ENCODE data around the gene SENP1. TPM values are rescaled to one million over a fixed set of nuclear protein-coding genes. Genes with fewer than 3 reads are reported as not detected.
"Not testable (repeated sequence)": the region's sequence is repeated elsewhere in the genome, so short reads cannot be mapped to it uniquely, and the experiment has no call there.

Gene SENP1
- total RNA-seq, 1 donor: 43.8 TPM

DNA sequence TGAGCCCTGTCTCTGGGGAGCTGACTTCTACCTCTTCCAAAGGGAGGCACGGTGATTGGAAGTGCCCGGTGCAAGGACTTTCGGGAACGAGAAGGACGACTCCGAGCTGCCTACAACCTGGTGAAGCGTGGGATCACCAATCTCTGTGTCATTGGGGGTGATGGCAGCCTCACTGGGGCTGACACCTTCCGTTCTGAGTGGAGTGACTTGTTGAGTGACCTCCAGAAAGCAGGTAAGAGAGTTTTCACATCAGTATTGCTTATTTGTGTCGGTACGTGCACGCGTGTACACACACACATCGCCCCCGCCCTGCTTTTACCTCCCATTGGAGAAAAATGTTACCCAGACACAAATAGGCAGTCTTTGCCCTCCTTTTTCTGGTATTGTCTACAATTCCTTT lies 26.9 kb upstream of the SENP1 start:
- DNase-seq (ENCODE audit: low read depth): no peak
- no peak overlapping the region for H3K4me3 ChIP-seq (ENCODE audit: low read depth, low read length)
- TF ChIP-seq, protein P1, sequence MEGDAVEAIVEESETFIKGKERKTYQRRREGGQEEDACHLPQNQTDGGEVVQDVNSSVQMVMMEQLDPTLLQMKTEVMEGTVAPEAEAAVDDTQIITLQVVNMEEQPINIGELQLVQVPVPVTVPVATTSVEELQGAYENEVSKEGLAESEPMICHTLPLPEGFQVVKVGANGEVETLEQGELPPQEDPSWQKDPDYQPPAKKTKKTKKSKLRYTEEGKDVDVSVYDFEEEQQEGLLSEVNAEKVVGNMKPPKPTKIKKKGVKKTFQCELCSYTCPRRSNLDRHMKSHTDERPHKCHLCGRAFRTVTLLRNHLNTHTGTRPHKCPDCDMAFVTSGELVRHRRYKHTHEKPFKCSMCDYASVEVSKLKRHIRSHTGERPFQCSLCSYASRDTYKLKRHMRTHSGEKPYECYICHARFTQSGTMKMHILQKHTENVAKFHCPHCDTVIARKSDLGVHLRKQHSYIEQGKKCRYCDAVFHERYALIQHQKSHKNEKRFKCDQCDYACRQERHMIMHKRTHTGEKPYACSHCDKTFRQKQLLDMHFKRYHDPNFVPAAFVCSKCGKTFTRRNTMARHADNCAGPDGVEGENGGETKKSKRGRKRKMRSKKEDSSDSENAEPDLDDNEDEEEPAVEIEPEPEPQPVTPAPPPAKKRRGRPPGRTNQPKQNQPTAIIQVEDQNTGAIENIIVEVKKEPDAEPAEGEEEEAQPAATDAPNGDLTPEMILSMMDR (IDR thresholded peaks at IDR 0.05; ENCODE audit: insufficient read depth, low read length): no peak

DNA sequence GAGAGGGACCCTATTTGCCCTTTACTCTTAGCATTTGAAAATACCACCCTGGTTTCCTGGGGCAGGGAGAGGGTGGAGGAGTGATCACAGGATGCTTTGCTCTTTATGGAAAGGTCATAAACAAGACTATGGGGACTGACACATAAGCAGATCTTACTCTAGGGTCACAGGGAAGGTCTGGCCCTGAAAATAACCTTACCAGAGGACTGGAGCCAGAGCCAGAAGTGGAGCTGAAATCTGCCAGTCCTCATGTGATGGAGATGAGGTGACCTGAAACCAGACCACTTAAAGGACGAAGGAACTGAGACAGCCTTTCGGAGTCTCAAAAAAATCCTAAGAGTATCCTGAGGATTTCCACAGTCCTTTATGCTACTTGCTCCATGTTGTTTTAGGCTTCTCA lies 25.6 kb upstream of the SENP1 start:
- no peak for DNase-seq (ENCODE audit: low read depth)
- no peak overlapping the region for H3K4me3 ChIP-seq (ENCODE audit: low read depth, low read length)
- TF ChIP-seq, protein P1 (IDR thresholded peaks at IDR 0.05; ENCODE audit: insufficient read depth, low read length): no peak

DNA sequence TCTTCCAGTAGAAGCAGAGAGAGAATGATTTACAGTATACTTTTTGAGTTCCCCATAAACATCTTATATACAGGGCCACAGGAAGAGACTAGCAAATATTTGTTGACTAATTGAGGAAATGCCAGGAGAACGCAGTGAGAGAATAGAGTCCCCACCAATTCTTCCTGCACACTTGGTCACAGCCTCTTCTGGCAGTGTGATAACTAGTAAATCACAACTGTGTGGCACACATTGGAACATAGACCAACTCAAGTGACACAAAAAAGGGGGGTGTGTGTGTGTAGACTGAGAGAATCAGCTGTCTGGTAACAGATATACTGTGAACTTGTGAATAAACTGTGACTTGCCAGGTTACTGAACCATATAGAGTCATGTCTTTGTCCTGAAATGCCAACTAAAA lies 23.5 kb upstream of the SENP1 start:
- H3K4me3 ChIP-seq (ENCODE audit: low read depth, low read length): no peak overlapping the region
- TF ChIP-seq, protein P1 (IDR thresholded peaks at IDR 0.05; ENCODE audit: insufficient read depth, low read length): no peak
- DNase-seq (ENCODE audit: low read depth): no peak

DNA sequence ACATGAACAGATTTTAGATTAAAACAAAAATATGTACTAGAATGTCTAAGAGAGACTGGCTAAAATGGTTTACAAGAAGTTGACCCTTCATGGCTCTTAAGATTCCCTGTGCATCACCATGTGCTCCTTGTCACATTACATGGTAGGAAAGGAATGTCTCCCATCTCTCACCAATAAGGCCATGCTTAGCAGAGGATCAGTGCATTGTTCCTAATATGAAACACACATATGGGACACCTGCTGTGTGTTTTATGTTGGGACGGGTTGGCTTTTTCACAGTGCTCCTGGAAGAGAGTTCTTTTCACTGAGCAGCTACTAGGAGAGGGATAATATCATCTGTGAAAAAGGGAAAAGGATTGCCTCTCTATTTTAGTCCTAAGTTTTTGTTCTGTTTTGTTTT lies 22.9 kb upstream of the SENP1 start:
- DNase-seq (ENCODE audit: low read depth): no peak
- H3K4me3 ChIP-seq (ENCODE audit: low read depth, low read length): no peak overlapping the region
- TF ChIP-seq, protein P1 (IDR thresholded peaks at IDR 0.05; ENCODE audit: insufficient read depth, low read length): no peak

DNA sequence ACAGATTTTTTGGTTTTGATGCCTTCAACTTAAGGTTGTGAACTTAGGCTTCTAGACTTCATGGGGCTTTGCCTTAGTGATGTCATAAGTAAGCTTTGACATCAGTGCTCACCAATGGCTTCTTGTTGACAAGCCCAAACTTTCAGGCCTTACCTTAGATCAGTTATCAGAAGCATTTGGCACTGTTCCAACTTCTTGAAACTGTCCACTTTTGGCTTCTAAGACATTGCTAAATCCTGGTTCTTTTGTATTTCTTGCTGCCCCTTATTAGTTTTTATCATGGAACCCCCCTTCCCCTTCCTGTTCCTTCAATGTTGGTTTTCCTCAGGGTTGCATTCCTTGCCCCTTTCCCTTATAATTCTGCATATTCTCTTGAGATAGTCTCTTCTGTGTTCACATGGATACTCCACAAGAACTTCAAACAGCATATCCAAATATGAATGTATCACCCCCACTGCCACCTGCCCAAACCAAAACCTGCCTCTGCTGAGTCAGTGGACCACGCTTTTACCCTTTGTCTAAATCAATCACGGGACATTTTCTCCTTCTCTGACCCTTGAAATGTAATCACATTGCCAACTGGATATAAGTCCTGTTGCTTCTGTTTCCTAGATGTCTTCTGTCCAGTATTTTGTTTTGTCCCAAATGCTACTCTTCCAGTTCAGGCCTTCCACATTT lies 21.2 kb upstream of the SENP1 start:
- TF ChIP-seq, protein P1 (IDR thresholded peaks at IDR 0.05; ENCODE audit: insufficient read depth, low read length): no peak
- no peak overlapping the region for H3K4me3 ChIP-seq (ENCODE audit: low read depth, low read length)
- DNase-seq (ENCODE audit: low read depth): no peak

DNA sequence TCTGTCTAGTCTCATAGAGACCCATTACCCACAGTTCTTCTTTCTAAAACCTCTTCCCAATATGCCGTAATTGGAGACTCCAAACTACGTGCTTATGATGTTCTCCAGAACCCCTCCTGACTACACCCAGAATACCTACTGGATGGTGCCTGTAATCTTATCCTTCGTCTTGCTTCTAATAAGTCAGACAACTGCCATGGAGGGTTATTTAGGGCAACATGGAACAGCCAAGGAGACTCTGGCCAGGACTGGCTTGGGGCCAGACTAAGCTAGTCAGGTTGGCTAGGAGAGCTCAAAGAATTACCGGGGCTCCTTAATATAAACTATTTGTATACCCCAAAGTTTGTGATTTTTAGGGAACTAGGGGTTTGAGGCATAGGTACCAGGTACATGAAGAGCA lies 20.1 kb upstream of the SENP1 start:
- TF ChIP-seq, protein P1 (IDR thresholded peaks at IDR 0.05; ENCODE audit: insufficient read depth, low read length): no peak
- no peak overlapping the region for H3K4me3 ChIP-seq (ENCODE audit: low read depth, low read length)

DNA sequence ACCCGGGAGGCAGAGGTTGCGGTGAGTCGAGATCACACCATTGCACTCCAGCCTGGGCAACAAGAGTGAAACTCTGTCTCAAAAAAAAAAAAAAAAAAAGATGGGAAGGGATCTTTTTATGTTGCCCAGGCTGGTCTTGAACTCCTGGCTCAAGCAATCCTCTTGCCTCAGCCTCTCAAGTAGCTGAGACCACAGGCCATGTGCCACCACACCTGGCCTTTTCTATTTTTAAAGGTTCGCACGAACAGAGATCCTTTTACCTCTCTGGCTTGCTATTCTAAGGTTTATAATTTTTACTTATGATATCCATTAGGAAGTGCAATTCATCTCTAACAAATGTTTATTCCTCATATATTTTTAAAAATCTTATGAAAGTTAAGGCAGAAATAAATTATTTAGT lies 19.7 kb upstream of the SENP1 start:
- not testable (repeated sequence) for H3K4me3 ChIP-seq (ENCODE audit: low read depth, low read length); DNase-seq (ENCODE audit: low read depth)

More for the DNA sequence above, 20.1 kb upstream of the SENP1 start:
- no peak for DNase-seq (ENCODE audit: low read depth)

Data from fibroblast of the aortic adventitia (primary cell).